C4-2B (cell line): Measurements from ENCODE around the gene WDR73.
A peak's percentile ranks its signal among the peaks of the same experiment; 100 is the strongest.

ENCODE experiments used
- H3K27ac ChIP-seq: fragments of 450-650 bp; 2 replicates; pipeline ENCODE4 v1.5.1; 2017
- CTCF ChIP-seq: fragments of 450-650 bp; conservative IDR thresholded peaks from 2 replicates; pipeline ENCODE4 v1.5.1; 2017; ENCODE audit warnings: mild to moderate bottlenecking
- ZFX ChIP-seq: fragments of 450-650 bp; IDR thresholded peaks from 2 replicates; pipeline ENCODE4 v1.6.1; 2017

The WDR73 gene

GRCh38 chr15:84654689-84655453 lies 788 bp upstream of the WDR73 start:
- TF ChIP-seq CTCF (peak; percentile 91), ZFX (no peak)
- peak overlapping the region; percentile 88 for H3K27ac ChIP-seq

GRCh38 chr15:84653584-84653909 lies 536 bp downstream of the WDR73 start:
- peak overlapping the region; percentile 88 for H3K27ac ChIP-seq
- TF ChIP-seq CTCF: no peak
- TF ChIP-seq ZFX: no peak

GRCh38 chr15:84649706-84650105 lies 4.4 kb downstream of the WDR73 start:
- no peak overlapping the region for H3K27ac ChIP-seq
- TF ChIP-seq CTCF: no peak
- TF ChIP-seq ZFX: no peak

- TF ChIP-seq ZFX: no peak
- no peak for TF ChIP-seq CTCF
- no peak overlapping the region for H3K27ac ChIP-seq
Observed at GRCh38 chr15:84648539-84648938, 5.5 kb downstream of the WDR73 start.

- no peak overlapping the region for H3K27ac ChIP-seq
- TF ChIP-seq ZFX (no peak), CTCF (no peak)
Observed at GRCh38 chr15:84647726-84648125, 6.4 kb downstream of the WDR73 start.

GRCh38 chr15:84645997-84646396 lies 8.1 kb downstream of the WDR73 start:
- TF ChIP-seq ZFX (no peak), CTCF (no peak)
- no peak overlapping the region for H3K27ac ChIP-seq

- TF ChIP-seq CTCF (no peak), ZFX (no peak)
- H3K27ac ChIP-seq: no peak overlapping the region
Observed at GRCh38 chr15:84645496-84645895, 8.6 kb downstream of the WDR73 start.
